ENCODE data around the gene SLC44A5.

DNA sequence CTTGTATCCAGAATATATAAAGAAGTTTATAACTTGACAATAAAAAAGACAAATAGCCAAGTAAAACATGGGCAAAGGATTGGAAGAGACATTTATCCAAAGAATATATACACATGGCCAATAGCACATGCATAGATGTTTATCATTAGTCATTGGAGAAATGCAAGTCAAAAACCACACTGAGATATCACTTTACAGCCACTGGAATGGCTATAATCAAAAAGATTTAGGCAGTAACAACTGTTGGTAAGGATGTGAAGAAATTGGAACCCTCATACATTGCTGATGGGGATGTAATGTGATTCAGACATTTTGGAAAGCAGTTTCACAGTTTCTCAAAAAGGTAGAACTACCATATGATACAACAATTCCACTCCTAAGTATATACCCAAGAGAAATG lies 51.1 kb downstream of the SLC44A5 start:
- TF ChIP-seq, protein P1, sequence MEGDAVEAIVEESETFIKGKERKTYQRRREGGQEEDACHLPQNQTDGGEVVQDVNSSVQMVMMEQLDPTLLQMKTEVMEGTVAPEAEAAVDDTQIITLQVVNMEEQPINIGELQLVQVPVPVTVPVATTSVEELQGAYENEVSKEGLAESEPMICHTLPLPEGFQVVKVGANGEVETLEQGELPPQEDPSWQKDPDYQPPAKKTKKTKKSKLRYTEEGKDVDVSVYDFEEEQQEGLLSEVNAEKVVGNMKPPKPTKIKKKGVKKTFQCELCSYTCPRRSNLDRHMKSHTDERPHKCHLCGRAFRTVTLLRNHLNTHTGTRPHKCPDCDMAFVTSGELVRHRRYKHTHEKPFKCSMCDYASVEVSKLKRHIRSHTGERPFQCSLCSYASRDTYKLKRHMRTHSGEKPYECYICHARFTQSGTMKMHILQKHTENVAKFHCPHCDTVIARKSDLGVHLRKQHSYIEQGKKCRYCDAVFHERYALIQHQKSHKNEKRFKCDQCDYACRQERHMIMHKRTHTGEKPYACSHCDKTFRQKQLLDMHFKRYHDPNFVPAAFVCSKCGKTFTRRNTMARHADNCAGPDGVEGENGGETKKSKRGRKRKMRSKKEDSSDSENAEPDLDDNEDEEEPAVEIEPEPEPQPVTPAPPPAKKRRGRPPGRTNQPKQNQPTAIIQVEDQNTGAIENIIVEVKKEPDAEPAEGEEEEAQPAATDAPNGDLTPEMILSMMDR (IDR thresholded peaks at IDR 0.05): no peak
- no peak for TF ChIP-seq EZH2 (IDR thresholded peaks at IDR 0.05; ENCODE audit: borderline replicate concordance, insufficient read depth, low read depth, low read length, poor library complexity, severe bottlenecking)
